H1 (cell line): Measurements from ENCODE around the gene LCORL. TPM values are rescaled to one million over a fixed set of nuclear protein-coding genes. Genes with fewer than 3 reads are reported as not detected.

Experiments
- CTCF ChIA-PET: fragments of 300-600 bp; sonication (Branson Sonifier 250); formaldehyde crosslinking; loops from one replicate; lab custom pipeline; 2021; ENCODE audit not compliant: partially characterized antibody; lab: Charles Lee
- POLR2A ChIA-PET: fragments of 300-600 bp; sonication (Branson Sonifier 250); formaldehyde crosslinking; loops from one replicate; lab custom pipeline; 2021; ENCODE audit warnings: inconsistent platforms; ENCODE audit not compliant: partially characterized antibody; lab: Charles Lee
- DNase-seq, 2 experiments: peaks; one replicate each; pipeline versions ENCODE4 v3.0.0 to v3.0.0-alpha.2; 2010 to 2022; ENCODE audit warnings: low spot score in 2 of 2, low read depth in 1 of 2, mixed read lengths in 1 of 2
- FAIRE-seq: peaks from 2 replicates; lab custom pipeline; 2011; peaks lifted over from hg19 to GRCh38; lab: Jason Lieb, UNC
- H2AFZ ChIP-seq: 2 replicates; pipeline ENCODE4 v1.8.1; 2012; ENCODE audit warnings: low read length, inconsistent platforms
- H2AK5ac ChIP-seq: 2 replicates; pipeline ENCODE4 v1.6.1; 2013; ENCODE audit warnings: low read depth, low read length
- H2BK120ac ChIP-seq: replicated peaks from 2 replicates; pipeline ENCODE3; 2013; ENCODE audit warnings: low read depth, low read length, inconsistent platforms
- H2BK12ac ChIP-seq: 2 replicates; pipeline ENCODE4 v1.6.1; 2013; ENCODE audit warnings: low read depth, low read length
- H2BK15ac ChIP-seq: 2 replicates; pipeline ENCODE4 v1.6.1; 2013; ENCODE audit warnings: low read length
- H2BK20ac ChIP-seq: 2 replicates; pipeline ENCODE4 v1.6.1; 2013; ENCODE audit warnings: low read length
- H2BK5ac ChIP-seq: 2 replicates; pipeline ENCODE4 v1.6.1; 2013; ENCODE audit warnings: low read depth, low read length
- H3K14ac ChIP-seq: 2 replicates; pipeline ENCODE4 v1.6.1; 2013; ENCODE audit warnings: inconsistent platforms; ENCODE audit not compliant: insufficient read length
- H3K18ac ChIP-seq: 2 replicates; pipeline ENCODE4 v1.6.1; 2013; ENCODE audit warnings: low read length; ENCODE audit errors: extremely low read depth
- H3K23ac ChIP-seq: 2 replicates; pipeline ENCODE4 v1.6.1; 2013; ENCODE audit warnings: inconsistent platforms; ENCODE audit not compliant: insufficient read length
- H3K23me2 ChIP-seq: 2 replicates; pipeline ENCODE4 v1.6.1; 2013; ENCODE audit warnings: low read depth, low read length
- H3K27ac ChIP-seq: 2 replicates; pipeline ENCODE4 v1.6.1; 2011; ENCODE audit warnings: low read depth, low read length, inconsistent platforms
- H3K27me3 ChIP-seq, 4 experiments: replicated peaks in 1 of 4; 1 replicate in 1 of 4; 2 replicates in 3 of 4; pipeline versions ENCODE4 v1.6.1 to v1.8.1; 2011 to 2013; ENCODE audit warnings: low read length in 3 of 4, mild to moderate bottlenecking in 3 of 4, inconsistent platforms in 2 of 4, mixed read lengths in 2 of 4, moderate library complexity in 1 of 4; ENCODE audit not compliant: control insufficient read depth in 3 of 4, insufficient read depth in 3 of 4; ENCODE audit errors: extremely low read depth in 1 of 4
- H3K36me3 ChIP-seq, 4 experiments: 2 replicates each; pipeline versions ENCODE4 v1.6.1 to v1.8.1; 2011 to 2013; ENCODE audit warnings: mild to moderate bottlenecking in 4 of 4, low read length in 3 of 4, moderate library complexity in 2 of 4, control low read depth in 1 of 4, inconsistent platforms in 1 of 4; ENCODE audit not compliant: insufficient read depth in 4 of 4, control insufficient read depth in 2 of 4
- H3K4ac ChIP-seq: replicated peaks from 2 replicates; pipeline ENCODE3; 2013; ENCODE audit warnings: low read length, low read depth, mixed read lengths, inconsistent platforms; ENCODE audit not compliant: insufficient read length
- H3K4me1 ChIP-seq, 4 experiments: replicated peaks in 1 of 4; 1 replicate in 1 of 4; 2 replicates in 3 of 4; pipeline versions ENCODE4 v1.6.1 to v1.8.1; 2011 to 2013; ENCODE audit warnings: low read length in 3 of 4, inconsistent platforms in 2 of 4, mixed read lengths in 1 of 4; ENCODE audit not compliant: insufficient read depth in 4 of 4, control insufficient read depth in 3 of 4
- H3K4me2 ChIP-seq, 2 experiments: 2 replicates each; pipeline versions ENCODE4 v1.6.1 to v1.8.1; 2011 to 2013; ENCODE audit warnings: low read depth in 2 of 2, low read length in 2 of 2, control low read depth in 1 of 2, inconsistent platforms in 1 of 2, mild to moderate bottlenecking in 1 of 2; ENCODE audit not compliant: insufficient read depth in 1 of 2
- H3K4me3 ChIP-seq, 4 experiments: fragments of 200-600, 300-600 bp in 1 of 4; sonication (generic), shearing (Covaris generic), sonication (Bioruptor Twin) in 1 of 4; 2 replicates each; pipeline versions ENCODE4 v1.5.1 to v1.8.1; 2011 to 2016; ENCODE audit warnings: low read length in 4 of 4, low read depth in 3 of 4, control low read depth in 2 of 4, inconsistent platforms in 2 of 4, mild to moderate bottlenecking in 2 of 4, mixed read lengths in 1 of 4, moderate library complexity in 1 of 4; ENCODE audit not compliant: insufficient read depth in 2 of 4; ENCODE audit errors: extremely low read depth in 1 of 4
- H3K56ac ChIP-seq: replicated peaks from 2 replicates; pipeline ENCODE3; 2013; ENCODE audit warnings: low read depth, mild to moderate bottlenecking, mixed read lengths, low read length, inconsistent platforms; ENCODE audit not compliant: insufficient read length
- H3K79me1 ChIP-seq: 2 replicates; pipeline ENCODE4 v1.6.1; 2013; ENCODE audit warnings: low read depth, low read length, control low read depth
- H3K79me2 ChIP-seq, 2 experiments: 2 replicates each; pipeline versions ENCODE4 v1.6.1 to v1.8.1; 2012 to 2013; ENCODE audit warnings: low read length in 2 of 2, mild to moderate bottlenecking in 2 of 2, inconsistent platforms in 1 of 2; ENCODE audit not compliant: insufficient read depth in 2 of 2, control insufficient read depth in 1 of 2
- H3K9ac ChIP-seq, 4 experiments: replicated peaks in 1 of 4; 1 replicate in 1 of 4; 2 replicates in 3 of 4; pipeline versions ENCODE4 v1.6.1 to v1.8.1; 2011 to 2013; ENCODE audit warnings: low read depth in 3 of 4, low read length in 3 of 4, control low read depth in 2 of 4, mild to moderate bottlenecking in 2 of 4, moderate library complexity in 2 of 4, inconsistent platforms in 1 of 4; ENCODE audit errors: extremely low read depth in 1 of 4
- H3K9me3 ChIP-seq, 2 experiments: 2 replicates each; pipeline versions ENCODE4 v1.6.1 to v1.8.1; 2012 to 2013; ENCODE audit warnings: mild to moderate bottlenecking in 2 of 2, moderate library complexity in 2 of 2, control low read depth in 1 of 2, inconsistent platforms in 1 of 2, low read depth in 1 of 2, low read length in 1 of 2, mixed read lengths in 1 of 2; ENCODE audit not compliant: insufficient read depth in 2 of 2
- H4K20me1 ChIP-seq, 2 experiments: replicated peaks in 1 of 2; 2 replicates each; pipeline versions ENCODE3 to v1.8.1; 2011 to 2013; ENCODE audit warnings: inconsistent platforms in 2 of 2, low read length in 2 of 2, mild to moderate bottlenecking in 1 of 2; ENCODE audit not compliant: insufficient read depth in 2 of 2, control insufficient read depth in 1 of 2
- H4K5ac ChIP-seq: 2 replicates; pipeline ENCODE4 v1.6.1; 2013; ENCODE audit warnings: low read length, low read depth, mixed read lengths, inconsistent platforms; ENCODE audit not compliant: insufficient read length
- H4K8ac ChIP-seq: 2 replicates; pipeline ENCODE4 v1.8.0; 2013; ENCODE audit warnings: mild to moderate bottlenecking, moderate library complexity, low read length, inconsistent platforms; ENCODE audit not compliant: insufficient read depth; ENCODE audit errors: extremely low read depth
- H4K91ac ChIP-seq: replicated peaks from 2 replicates; pipeline ENCODE3; 2013; ENCODE audit warnings: low read length, mixed read lengths, inconsistent platforms; ENCODE audit not compliant: insufficient read length
- CHD2 ChIP-seq: IDR thresholded peaks from 2 replicates; pipeline ENCODE4 v1.6.1; 2012; ENCODE audit warnings: low read length, improper control_type of control experiment
- EP300 ChIP-seq, 2 experiments: IDR thresholded peaks; 1 replicate in 1 of 2; 2 replicates in 1 of 2; pipeline ENCODE4 v1.6.1; 2011 to 2012; ENCODE audit warnings: low read depth in 2 of 2, low read length in 2 of 2, mild to moderate bottlenecking in 2 of 2, borderline replicate concordance in 1 of 2, inconsistent platforms in 1 of 2, moderate library complexity in 1 of 2
- GABPA ChIP-seq: IDR thresholded peaks from 2 replicates; pipeline ENCODE4 v1.6.1; 2011; ENCODE audit warnings: mild to moderate bottlenecking, low read length, moderate library complexity, borderline replicate concordance; ENCODE audit not compliant: insufficient read depth
- POLR2A ChIP-seq, 2 experiments: IDR thresholded peaks; 1 replicate in 1 of 2; 2 replicates in 1 of 2; pipeline ENCODE4 v1.6.1; 2011; ENCODE audit warnings: low read depth in 2 of 2, low read length in 2 of 2, mild to moderate bottlenecking in 2 of 2; ENCODE audit errors: control extremely low read depth in 1 of 2
- SAP30 ChIP-seq: fragments of 300-600 bp; sonication (generic); IDR thresholded peaks from 2 replicates; pipeline ENCODE4 v1.7.1; 2012; ENCODE audit warnings: low read length, moderate library complexity, mild to moderate bottlenecking, inconsistent platforms; ENCODE audit not compliant: insufficient read depth, insufficient replicate concordance
- SRF ChIP-seq: IDR thresholded peaks from 2 replicates; pipeline ENCODE4 v1.6.1; 2011; ENCODE audit warnings: mild to moderate bottlenecking, low read depth, low read length, moderate library complexity
- ZNF274 ChIP-seq: IDR thresholded peaks from 2 replicates; pipeline ENCODE4 v1.7.0; 2012; ENCODE audit warnings: low read length, borderline replicate concordance; ENCODE audit errors: extremely low read depth
- WGBS, 2 experiments: shearing (Covaris generic) in 1 of 2; methylation state at CpG; one replicate each; pipeline versions ENCODE4 v1.1.6 to v1.1.7; 2013 to 2015; ENCODE audit warnings: low lambda C conversion rate in 2 of 2, mixed read lengths in 2 of 2, inconsistent platforms in 1 of 2, low coverage in 1 of 2, missing lambda C conversion rate in 1 of 2; ENCODE audit not compliant: insufficient replicate concordance in 2 of 2, insufficient coverage in 1 of 2, insufficient read length in 1 of 2; ENCODE audit errors: extremely low coverage in 1 of 2, missing lambda C conversion rate in 1 of 2; 5-methylcytosine and 5-hydroxymethylcytosine counted together
- polyA plus RNA-seq, 7 experiments: library from polyadenylated mRNA; depleted of rRNA in 3 of 7; stranded (reverse) in 5 of 7; unstranded in 2 of 7; fragments of >200 nt in 5 of 7; fragments of 200-250 nt in 2 of 7; gene quantifications; 1 replicate in 5 of 7; 2 replicates in 1 of 7; 4 replicates in 1 of 7; pipeline versions ENCODE4 v1.2.1 to v1.2.3, GENCODE V29; 2011 to 2013; ENCODE audit warnings: missing spikeins in 2 of 7, mixed read lengths in 2 of 7
- total RNA-seq: library from RNA; stranded (reverse); fragmentation: NEBNext Ultra II Directional; extraction: Animal tissue kit (Norgen Biotek cat#: 25700); gene quantifications from 2 replicates; pipeline ENCODE4 v1.2.1, GENCODE V29; 2021

The LCORL gene
- total and polyA plus RNA-seq, 2 of the 8 experiments (the other 6 are each of a cell fraction or from before 2014, with no cell fraction given) = 2.2 to 19.2 TPM

DNA sequence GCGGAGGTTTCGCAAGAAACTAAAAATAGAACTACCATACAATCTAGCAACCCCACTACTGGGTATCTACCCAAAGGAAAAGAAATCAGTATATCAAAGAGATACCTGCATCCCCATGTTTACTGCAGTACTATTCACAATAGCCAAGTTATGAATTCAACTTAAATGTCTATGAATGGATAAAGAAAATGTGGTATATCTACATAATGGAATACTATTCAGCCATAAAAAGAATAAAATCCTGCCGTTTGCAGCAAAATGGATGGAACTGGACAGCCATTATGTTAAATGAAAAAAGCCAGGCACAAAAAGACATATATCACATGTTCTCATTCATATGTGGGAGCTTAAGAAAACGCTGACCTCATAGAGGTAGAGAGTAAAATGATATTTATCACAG lies 65.3 kb downstream of the LCORL start:
- H3K4ac ChIP-seq = no peak overlapping the region
- H2BK15ac ChIP-seq = no peak overlapping the region
- no peak overlapping the region for H3K14ac ChIP-seq
- H4K5ac ChIP-seq = no peak overlapping the region
- H3K4me3 ChIP-seq = no peak overlapping the region
- no peak for DNase-seq
- no peak overlapping the region for H2BK120ac ChIP-seq
- H4K20me1 ChIP-seq = no peaks in the 10 kb centered on the region
- POLR2A ChIA-PET = no interaction called here
- no peaks in the 10 kb centered on the region for H3K9me3 ChIP-seq
- H4K91ac ChIP-seq = no peak overlapping the region
- no peak overlapping the region for H3K4me2 ChIP-seq
- H2BK12ac ChIP-seq = no peak overlapping the region
- no peak for TF ChIP-seq CHD2
- TF ChIP-seq GABPA = no peak
- TF ChIP-seq SRF = no peak
- no peak for TF ChIP-seq SAP30
- no peak for TF ChIP-seq EP300 (IDR thresholded peaks at IDR 0.05; ENCODE audit: borderline replicate concordance in 1 of 2, low read depth in 2 of 2, low read length in 2 of 2)
- TF ChIP-seq POLR2A (IDR thresholded peaks at IDR 0.05; ENCODE audit: control extremely low read depth in 1 of 2, low read depth in 2 of 2, low read length in 2 of 2) = no peak
- no peak for TF ChIP-seq ZNF274
- TF ChIP-seq, all 59 proteins: peak for 0
- Histone ChIP-seq H2BK5ac (no peak overlapping the region), H2AFZ (no peak overlapping the region), H3K56ac (no peak overlapping the region), H3K27ac (no peak overlapping the region), H2BK20ac (no peak overlapping the region), H3K36me3 (peaks cover 0 to 8% (median 0%) of the 10 kb centered on the region in 4 experiments; a peak in 1 of 8 replicates), H3K79me2 (no peaks in the 10 kb centered on the region), H4K8ac (no peak overlapping the region), H3K4me1 (peaks cover 0 to 3% (median 0%) of the 10 kb centered on the region in 4 experiments; a peak in 1 of 7 replicates), H3K27me3 (no peaks in the 10 kb centered on the region), H3K79me1 (no peaks in the 10 kb centered on the region), H3K18ac (no peak overlapping the region), H2AK5ac (no peak overlapping the region), H3K23me2 (no peaks in the 10 kb centered on the region), H3K23ac (no peak overlapping the region), H3K9ac (no peak overlapping the region)
- no peak for FAIRE-seq
- 85% methylated on average over 4 of the region's 4 CpGs; no CpG with 5 or more reads in 1 of the 2 experiments for WGBS, 2 experiments
- CTCF ChIA-PET = no interaction called here
